Hepatocyte (in vitro differentiated cells): ENCODE results near the gene DELE1. TPM values are rescaled to one million over a fixed set of nuclear protein-coding genes. Genes with fewer than 3 reads are reported as not detected.

Experiments used
- DNase-seq: peaks from one replicate; pipeline ENCODE4 v3.0.0-alpha.2; 2016; ENCODE audit warnings: low spot score
- H2AFZ ChIP-seq: fragments of 200-600 bp; sonication (generic); 2 replicates; pipeline ENCODE4 v1.6.0; 2016; ENCODE audit warnings: antibody characterized with exemption, mild to moderate bottlenecking
- H3K27ac ChIP-seq: fragments of 200-600 bp; sonication (generic); 2 replicates; pipeline ENCODE4 v1.5.1; 2016; ENCODE audit warnings: mild to moderate bottlenecking
- H3K27me3 ChIP-seq: fragments of 200-600 bp; sonication (generic); 2 replicates; pipeline ENCODE4 v1.6.1; 2016
- H3K36me3 ChIP-seq: fragments of 200-600 bp; sonication (generic); replicated peaks from 2 replicates; pipeline ENCODE4 v1.5.1; 2016; ENCODE audit warnings: low read depth; ENCODE audit not compliant: insufficient read depth
- H3K4me1 ChIP-seq: fragments of 200-600 bp; sonication (generic); 2 replicates; pipeline ENCODE4 v1.5.1; 2016; ENCODE audit warnings: mild to moderate bottlenecking, moderate library complexity; ENCODE audit not compliant: insufficient read depth
- H3K4me2 ChIP-seq: fragments of 200-600 bp; sonication (generic); 2 replicates; pipeline ENCODE4 v1.6.0; 2016
- H3K4me3 ChIP-seq: fragments of 200-600 bp; sonication (generic); 2 replicates; pipeline ENCODE4 v1.5.1; 2016; ENCODE audit warnings: mild to moderate bottlenecking
- H3K79me2 ChIP-seq: fragments of 200-600 bp; sonication (generic); 2 replicates; pipeline ENCODE4 v1.6.0; 2017; ENCODE audit warnings: mild to moderate bottlenecking
- H3K9me2 ChIP-seq: fragments of 200-600 bp; sonication (generic); replicated peaks from 2 replicates; pipeline ENCODE4 v1.6.0; 2017; ENCODE audit warnings: mild to moderate bottlenecking; ENCODE audit not compliant: insufficient read depth
- H3K9me3 ChIP-seq: fragments of 200-600 bp; sonication (generic); 2 replicates; pipeline ENCODE4 v1.5.1; 2016; ENCODE audit warnings: low read depth, mild to moderate bottlenecking
- H4K20me1 ChIP-seq: fragments of 200-600 bp; sonication (generic); 2 replicates; pipeline ENCODE4 v1.6.0; 2016; ENCODE audit warnings: mild to moderate bottlenecking; ENCODE audit not compliant: insufficient read depth, poor library complexity, severe bottlenecking
- CTCF ChIP-seq: fragments of 200-600 bp; sonication (generic); IDR thresholded peaks from 2 replicates; pipeline ENCODE4 v1.5.1; 2016; ENCODE audit warnings: antibody characterized with exemption, mild to moderate bottlenecking; ENCODE audit not compliant: poor library complexity
- EZH2 ChIP-seq: fragments of 200-600 bp; sonication (generic); IDR thresholded peaks from 2 replicates; pipeline ENCODE4 v1.6.1; 2016; ENCODE audit warnings: antibody characterized with exemption, mild to moderate bottlenecking, borderline replicate concordance
- EZH2phosphoT487 ChIP-seq: fragments of 200-600 bp; sonication (generic); IDR thresholded peaks from one replicate; pipeline ENCODE4 v1.6.1; 2018; ENCODE audit warnings: antibody characterized with exemption, mild to moderate bottlenecking, low read depth, moderate library complexity; ENCODE audit not compliant: unreplicated experiment, severe bottlenecking
- WGBS: methylation state at CpG from one replicate; pipeline ENCODE4 v1.1.6; 2016; ENCODE audit warnings: low lambda C conversion rate; ENCODE audit errors: missing lambda C conversion rate; 5-methylcytosine and 5-hydroxymethylcytosine counted together
- polyA plus RNA-seq: library from polyadenylated mRNA; unstranded; fragments of >200 nt; fragmentation: Nextera tagmentation; extraction: Ambion mirVana; gene quantifications from 2 replicates; pipeline ENCODE4 v1.2.1, GENCODE V29; 2016
- total RNA-seq: library from RNA; depleted of rRNA; stranded (reverse); fragments of >200 nt; gene quantifications from 2 replicates; pipeline ENCODE4 v1.2.3, GENCODE V29; 2014

DELE1 gene
- total and polyA plus RNA-seq, 2 experiments from 2014 or later, result 32.6 to 62.0 TPM

- peak overlapping the region; percentile 97 for H3K27ac ChIP-seq
- no peaks in the 10 kb centered on the region for H3K27me3 ChIP-seq
- peaks cover 6% of the 10 kb centered on the region for H3K4me1 ChIP-seq
- peak overlapping the region; percentile 50 for H2AFZ ChIP-seq
- no peak for TF ChIP-seq EZH2
- no peak for TF ChIP-seq CTCF
- TF ChIP-seq EZH2phosphoT487, result no peak
- no peaks in the 10 kb centered on the region for H3K9me2 ChIP-seq
- no peaks in the 10 kb centered on the region for H3K36me3 ChIP-seq
- 83% methylated on average over 2 of the region's 2 CpGs for WGBS
- H3K4me3 ChIP-seq, result peak overlapping the region; percentile 78
- DNase-seq, result peak; percentile 48
- peaks cover 47% of the 10 kb centered on the region for H3K79me2 ChIP-seq
- peak overlapping the region; percentile 75 for H3K4me2 ChIP-seq
- peaks cover 4% of the 10 kb centered on the region for H4K20me1 ChIP-seq
- H3K9me3 ChIP-seq, result no peaks in the 10 kb centered on the region
Measured at GRCh38 chr5:141969783-141970771, 46.4 kb downstream of the DELE1 start.

GRCh38 chr5:141973871-141974595, 50.4 kb downstream of the DELE1 start:
- Histone ChIP-seq H3K27me3 (no peaks in the 10 kb centered on the region), H3K9me3 (no peaks in the 10 kb centered on the region), H3K4me1 (peaks cover 6% of the 10 kb centered on the region), H2AFZ (no peak overlapping the region), H3K27ac (no peak overlapping the region), H3K36me3 (no peaks in the 10 kb centered on the region), H3K4me2 (no peak overlapping the region), H3K9me2 (no peaks in the 10 kb centered on the region), H3K79me2 (peaks cover 58% of the 10 kb centered on the region), H3K4me3 (no peak overlapping the region), H4K20me1 (peaks cover 8% of the 10 kb centered on the region)
- 84% methylated on average over 1 of the region's 1 CpG for WGBS
- TF ChIP-seq CTCF, result no peak
- no peak for TF ChIP-seq EZH2
- TF ChIP-seq EZH2phosphoT487, result no peak
- no peak for DNase-seq

- no peaks in the 10 kb centered on the region for H3K9me2 ChIP-seq
- no peak overlapping the region for H3K4me2 ChIP-seq
- H3K4me1 ChIP-seq, result no peaks in the 10 kb centered on the region
- no peak overlapping the region for H3K4me3 ChIP-seq
- peaks cover 43% of the 10 kb centered on the region for H3K79me2 ChIP-seq
- no peak for DNase-seq
- no peaks in the 10 kb centered on the region for H3K9me3 ChIP-seq
- no peak overlapping the region for H3K27ac ChIP-seq
- H3K36me3 ChIP-seq, result no peaks in the 10 kb centered on the region
- peaks cover 8% of the 10 kb centered on the region for H4K20me1 ChIP-seq
- 96% methylated on average over 6 of the region's 6 CpGs for WGBS
- no peaks in the 10 kb centered on the region for H3K27me3 ChIP-seq
- TF ChIP-seq EZH2phosphoT487 (no peak), CTCF (no peak), EZH2 (no peak)
- no peak overlapping the region for H2AFZ ChIP-seq
Measured at GRCh38 chr5:141976176-141976575, 52.5 kb downstream of the DELE1 start.
